DOHH2 (cell line): ENCODE results near the gene ITGBL1.

Experiments
- EZH2phosphoT487 ChIP-seq: fragments of 200-600 bp; sonication (generic); IDR thresholded peaks from 2 replicates; pipeline ENCODE4 v1.6.1; 2017; ENCODE audit warnings: borderline replicate concordance, mild to moderate bottlenecking, antibody characterized with exemption, low read length, moderate library complexity, mixed read lengths
- TF ChIP-seq, protein P1 (sequence below): fragments of 200-600 bp; sonication (generic); IDR thresholded peaks from one replicate; pipeline ENCODE4 v1.5.1; 2014; ENCODE audit warnings: antibody characterized with exemption, mild to moderate bottlenecking, low read depth, low read length; ENCODE audit not compliant: poor library complexity, severe bottlenecking

DNA sequence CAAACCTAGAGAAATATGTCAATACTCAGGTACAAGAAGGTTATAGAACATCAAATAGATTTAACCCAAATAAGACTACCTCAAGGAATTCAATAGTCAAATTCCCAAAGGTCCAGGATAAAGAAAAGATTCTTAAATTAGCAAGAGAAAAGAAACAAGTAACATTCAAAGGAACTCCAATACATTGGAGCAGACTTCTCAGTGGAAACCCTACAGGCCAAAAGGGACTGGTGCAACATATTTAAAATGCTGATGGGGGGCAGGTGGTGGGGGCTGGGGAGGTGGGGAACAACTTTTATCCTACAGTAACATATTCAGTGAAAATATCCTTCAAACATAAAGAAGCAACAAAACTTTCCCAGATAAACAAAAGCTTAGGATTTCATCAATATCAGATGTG lies 23.1 kb downstream of the ITGBL1 start:
- TF ChIP-seq, protein P1, sequence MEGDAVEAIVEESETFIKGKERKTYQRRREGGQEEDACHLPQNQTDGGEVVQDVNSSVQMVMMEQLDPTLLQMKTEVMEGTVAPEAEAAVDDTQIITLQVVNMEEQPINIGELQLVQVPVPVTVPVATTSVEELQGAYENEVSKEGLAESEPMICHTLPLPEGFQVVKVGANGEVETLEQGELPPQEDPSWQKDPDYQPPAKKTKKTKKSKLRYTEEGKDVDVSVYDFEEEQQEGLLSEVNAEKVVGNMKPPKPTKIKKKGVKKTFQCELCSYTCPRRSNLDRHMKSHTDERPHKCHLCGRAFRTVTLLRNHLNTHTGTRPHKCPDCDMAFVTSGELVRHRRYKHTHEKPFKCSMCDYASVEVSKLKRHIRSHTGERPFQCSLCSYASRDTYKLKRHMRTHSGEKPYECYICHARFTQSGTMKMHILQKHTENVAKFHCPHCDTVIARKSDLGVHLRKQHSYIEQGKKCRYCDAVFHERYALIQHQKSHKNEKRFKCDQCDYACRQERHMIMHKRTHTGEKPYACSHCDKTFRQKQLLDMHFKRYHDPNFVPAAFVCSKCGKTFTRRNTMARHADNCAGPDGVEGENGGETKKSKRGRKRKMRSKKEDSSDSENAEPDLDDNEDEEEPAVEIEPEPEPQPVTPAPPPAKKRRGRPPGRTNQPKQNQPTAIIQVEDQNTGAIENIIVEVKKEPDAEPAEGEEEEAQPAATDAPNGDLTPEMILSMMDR, result no peak
- TF ChIP-seq EZH2phosphoT487, result no peak
